ENCODE measurements around the gene ADRA2C.

DNA sequence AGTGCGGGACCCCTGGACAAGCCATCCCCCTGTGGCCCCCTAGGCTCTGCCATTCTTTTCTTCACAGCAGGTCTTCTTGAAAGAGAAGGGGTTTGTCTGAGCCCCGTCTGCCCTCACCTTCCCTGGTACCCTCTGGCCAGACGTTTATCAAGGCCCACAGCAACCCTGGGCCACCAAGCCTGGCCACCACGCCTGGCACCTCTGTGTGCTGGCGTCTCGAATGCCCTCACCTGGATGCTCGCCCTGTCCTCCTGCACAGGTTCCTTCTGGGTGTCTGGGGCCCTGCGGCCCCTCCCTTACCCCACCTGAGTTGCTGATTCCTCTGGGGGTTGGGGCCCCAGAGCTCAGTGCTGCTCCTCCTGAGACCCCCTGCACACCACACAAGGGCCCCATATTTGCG, 25.1 kb downstream of the ADRA2C start:
- TF ChIP-seq, protein P1, sequence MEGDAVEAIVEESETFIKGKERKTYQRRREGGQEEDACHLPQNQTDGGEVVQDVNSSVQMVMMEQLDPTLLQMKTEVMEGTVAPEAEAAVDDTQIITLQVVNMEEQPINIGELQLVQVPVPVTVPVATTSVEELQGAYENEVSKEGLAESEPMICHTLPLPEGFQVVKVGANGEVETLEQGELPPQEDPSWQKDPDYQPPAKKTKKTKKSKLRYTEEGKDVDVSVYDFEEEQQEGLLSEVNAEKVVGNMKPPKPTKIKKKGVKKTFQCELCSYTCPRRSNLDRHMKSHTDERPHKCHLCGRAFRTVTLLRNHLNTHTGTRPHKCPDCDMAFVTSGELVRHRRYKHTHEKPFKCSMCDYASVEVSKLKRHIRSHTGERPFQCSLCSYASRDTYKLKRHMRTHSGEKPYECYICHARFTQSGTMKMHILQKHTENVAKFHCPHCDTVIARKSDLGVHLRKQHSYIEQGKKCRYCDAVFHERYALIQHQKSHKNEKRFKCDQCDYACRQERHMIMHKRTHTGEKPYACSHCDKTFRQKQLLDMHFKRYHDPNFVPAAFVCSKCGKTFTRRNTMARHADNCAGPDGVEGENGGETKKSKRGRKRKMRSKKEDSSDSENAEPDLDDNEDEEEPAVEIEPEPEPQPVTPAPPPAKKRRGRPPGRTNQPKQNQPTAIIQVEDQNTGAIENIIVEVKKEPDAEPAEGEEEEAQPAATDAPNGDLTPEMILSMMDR (IDR thresholded peaks at IDR 0.05), result no peak
- TF ChIP-seq POLR2AphosphoS5 (IDR thresholded peaks at IDR 0.05), result no peak
